Left forelimb (tissue), 1 donor: ENCODE measurements around the gene UBAP1.
"Not testable (repeated sequence)": the region's sequence is repeated elsewhere in the genome, so short reads cannot be mapped to it uniquely, and the experiment has no call there.

Experiments used
- DNase-seq: peaks from one replicate; pipeline ENCODE4 v3.0.0-alpha.2; 2018; ENCODE audit warnings: low spot score

UBAP1 gene

DNA sequence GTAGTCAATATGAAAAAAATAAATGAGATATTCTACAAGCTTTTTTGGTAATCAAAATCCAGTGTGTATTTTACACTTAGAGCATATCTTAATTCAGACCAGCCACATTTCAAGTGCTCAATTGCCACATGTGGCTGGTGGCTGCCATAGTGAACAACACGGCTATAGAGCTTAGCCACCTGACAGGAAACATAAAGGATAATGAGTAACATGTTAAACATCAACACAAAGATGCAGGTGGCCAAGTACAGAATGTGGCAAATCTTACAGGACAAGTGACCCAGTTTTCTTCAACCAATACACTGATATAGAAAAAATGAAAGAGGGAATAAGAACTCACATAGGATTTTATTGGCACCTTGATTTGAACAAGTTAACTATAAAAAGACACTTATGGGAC, 88.8 kb downstream of the UBAP1 start:
- DNase-seq, result no peak

GRCh38 chr9:34271265-34272006, 92.6 kb downstream of the UBAP1 start:
- DNase-seq, result no peak

GRCh38 chr9:34272101-34272541, 93.3 kb downstream of the UBAP1 start:
- DNase-seq, result no peak

DNA sequence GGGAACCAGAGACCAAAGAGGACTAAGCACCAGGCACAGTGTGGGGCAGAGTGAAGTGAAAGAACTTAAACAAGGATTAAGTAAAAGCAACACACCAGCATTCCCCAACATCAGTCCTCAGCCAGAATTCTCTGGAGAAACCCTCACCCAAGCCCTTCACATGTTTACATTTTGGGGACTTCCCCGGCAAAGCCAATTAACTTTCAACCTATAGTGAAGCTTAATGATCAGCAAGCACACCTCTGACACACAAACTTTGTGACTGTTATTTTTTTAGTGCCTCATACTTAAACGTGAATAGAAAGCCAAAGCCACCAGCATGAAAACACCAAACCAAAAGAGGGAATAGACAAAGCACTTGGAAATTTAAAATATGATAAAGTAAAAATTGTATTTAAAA, 94.7 kb downstream of the UBAP1 start:
- DNase-seq, result not testable (repeated sequence)

DNA sequence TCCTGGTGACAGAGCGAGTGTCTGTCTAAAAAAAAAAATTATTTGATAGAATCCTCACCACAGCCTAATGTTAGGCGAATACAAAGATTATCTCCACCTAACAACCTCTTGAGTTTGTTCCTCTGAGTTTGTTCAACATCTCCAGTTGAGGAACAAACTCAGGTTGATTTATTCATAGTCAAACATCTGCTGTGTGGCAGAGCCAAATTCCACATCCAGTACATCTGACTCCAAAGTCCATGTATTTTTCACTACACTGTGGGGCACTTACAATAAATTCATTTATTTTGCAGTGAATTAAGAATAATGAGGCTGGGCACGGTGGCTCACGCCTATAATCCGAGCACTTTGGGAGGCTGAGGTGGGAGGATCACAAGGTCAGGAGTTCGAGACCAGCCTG, 97.0 kb downstream of the UBAP1 start:
- DNase-seq, result no peak

DNA sequence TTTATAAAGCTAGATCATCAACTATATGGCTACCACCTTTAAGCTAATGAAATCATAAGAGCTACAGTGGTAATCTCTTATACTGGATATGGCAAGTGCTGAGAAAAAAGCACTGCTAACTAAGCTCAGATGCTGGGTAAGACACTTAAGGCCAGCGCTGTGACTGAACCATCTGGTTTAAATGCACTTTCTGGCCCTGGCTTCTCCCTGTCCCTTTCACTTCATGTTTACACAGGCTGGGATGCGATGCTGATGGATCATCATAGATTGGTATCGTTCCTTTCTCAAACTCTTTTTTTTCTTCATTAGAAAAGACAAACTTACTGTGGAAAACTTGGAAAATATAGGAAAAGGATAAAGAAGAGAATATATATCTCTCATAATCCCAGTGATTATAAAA, 97.9 kb downstream of the UBAP1 start:
- DNase-seq, result no peak

DNA sequence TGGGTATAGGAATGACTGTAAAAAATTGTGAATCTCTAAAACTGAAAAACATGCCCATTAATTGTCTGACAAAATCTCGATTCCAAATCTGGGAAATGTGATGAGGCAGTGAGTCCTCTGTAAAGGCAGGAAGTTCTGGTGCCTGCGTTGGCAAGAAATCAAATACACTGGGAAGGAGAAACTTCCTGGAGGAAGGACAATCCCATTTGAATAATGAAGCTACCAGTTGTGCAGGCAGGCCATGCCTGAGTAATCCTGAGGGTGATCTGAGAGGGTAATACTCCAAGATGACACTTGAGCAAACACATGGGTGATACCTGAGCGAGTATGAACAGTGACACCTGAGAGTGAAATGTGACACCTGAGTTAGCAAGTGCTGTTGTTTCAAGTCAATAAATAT, 100.6 kb downstream of the UBAP1 start:
- DNase-seq, result no peak

GRCh38 chr9:34282096-34282495, 103.3 kb downstream of the UBAP1 start:
- no peak for DNase-seq

- no peak for DNase-seq
Observed at GRCh38 chr9:34289159-34289558, 110.3 kb downstream of the UBAP1 start.

- no peak for DNase-seq
Observed at GRCh38 chr9:34291023-34291422, 112.2 kb downstream of the UBAP1 start.

DNA sequence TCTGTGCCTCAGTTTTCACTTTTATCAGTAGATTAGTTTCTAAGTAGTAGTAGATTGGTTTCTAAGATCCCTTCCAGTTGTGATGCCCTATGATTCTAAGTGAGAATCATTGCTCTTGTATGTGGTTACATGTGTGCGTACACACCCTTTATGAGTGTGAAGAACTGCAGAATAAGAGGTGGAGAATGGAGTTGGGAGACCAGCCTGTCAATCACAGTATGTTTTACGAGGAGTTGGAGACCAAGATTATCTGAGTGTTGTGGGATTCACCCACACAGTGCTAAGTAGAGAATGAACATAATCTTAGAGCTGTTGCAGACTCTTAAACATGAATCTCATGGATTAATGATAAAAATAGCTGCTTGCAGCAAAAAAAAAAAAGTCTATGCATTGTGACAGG, 112.6 kb downstream of the UBAP1 start:
- DNase-seq, result no peak

- no peak for DNase-seq
Observed at GRCh38 chr9:34292552-34292951, 113.7 kb downstream of the UBAP1 start.

DNA sequence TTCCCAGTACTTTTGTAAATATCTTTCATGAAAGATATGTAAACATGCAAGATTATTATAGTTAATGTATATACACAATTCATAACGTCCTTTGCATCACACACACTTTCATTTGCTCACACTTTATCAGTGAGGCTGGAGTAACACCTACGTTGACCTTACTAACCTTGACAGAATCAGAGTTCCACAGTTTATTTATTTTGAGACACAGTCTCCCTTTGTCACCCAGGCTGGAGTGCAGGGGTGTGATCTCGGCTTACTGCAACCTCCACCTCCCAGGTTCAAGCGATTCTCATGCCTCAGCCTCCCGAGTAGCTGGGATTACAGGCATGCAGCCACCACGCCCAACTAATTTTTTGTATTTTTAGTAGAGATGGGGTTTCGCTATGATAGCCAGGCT, 122.2 kb downstream of the UBAP1 start:
- DNase-seq, result not testable (repeated sequence)
